GM21576 (cell line): ENCODE results near the gene SETBP1.

Experiments used
- ATAC-seq: cut with Tn5 transposase; IDR thresholded peaks from one replicate; pipeline ENCODE4 v1.9.1; 2021; ENCODE audit warnings: mild to moderate bottlenecking, moderate library complexity; ENCODE audit not compliant: unreplicated experiment

SETBP1 gene

GRCh38 chr18:44730803-44731529 is 50.3 kb downstream of the SETBP1 start:
- no peak for ATAC-seq

DNA sequence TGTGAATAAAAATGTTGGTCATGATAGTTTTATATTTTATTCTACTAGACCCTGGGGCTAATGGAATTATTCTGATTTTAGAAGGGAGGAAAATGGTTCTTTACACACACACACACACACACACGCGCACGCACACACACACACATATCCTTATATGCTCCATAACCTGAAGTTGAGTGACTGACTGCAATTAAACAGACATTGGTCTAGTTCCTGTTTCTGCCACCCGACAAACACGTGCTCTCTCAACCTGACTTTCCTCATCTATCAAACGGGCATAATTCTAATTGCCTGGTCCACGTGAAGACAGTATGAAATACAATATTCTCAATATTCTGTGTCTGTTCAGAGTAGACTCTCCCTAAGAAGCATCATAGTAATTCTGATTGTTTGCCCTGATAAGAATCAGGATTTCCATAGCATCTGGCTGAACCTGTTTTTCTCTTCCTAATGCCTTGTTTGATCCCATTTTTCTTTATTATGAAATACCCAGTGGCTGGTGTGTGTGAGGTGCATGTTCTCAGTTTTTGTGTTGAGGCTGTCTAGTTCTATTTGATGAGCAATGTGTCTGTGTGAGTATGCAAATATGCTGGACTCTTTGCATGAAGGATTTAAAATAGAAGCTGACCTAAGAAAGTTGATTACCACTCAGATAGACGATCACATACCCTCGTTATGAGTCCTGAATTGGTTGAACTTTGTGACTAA is 51.0 kb downstream of the SETBP1 start:
- ATAC-seq: peak; percentile 51

GRCh38 chr18:44732238-44732563 is 51.5 kb downstream of the SETBP1 start:
- no peak for ATAC-seq

GRCh38 chr18:44732599-44732998 is 51.9 kb downstream of the SETBP1 start:
- no peak for ATAC-seq

DNA sequence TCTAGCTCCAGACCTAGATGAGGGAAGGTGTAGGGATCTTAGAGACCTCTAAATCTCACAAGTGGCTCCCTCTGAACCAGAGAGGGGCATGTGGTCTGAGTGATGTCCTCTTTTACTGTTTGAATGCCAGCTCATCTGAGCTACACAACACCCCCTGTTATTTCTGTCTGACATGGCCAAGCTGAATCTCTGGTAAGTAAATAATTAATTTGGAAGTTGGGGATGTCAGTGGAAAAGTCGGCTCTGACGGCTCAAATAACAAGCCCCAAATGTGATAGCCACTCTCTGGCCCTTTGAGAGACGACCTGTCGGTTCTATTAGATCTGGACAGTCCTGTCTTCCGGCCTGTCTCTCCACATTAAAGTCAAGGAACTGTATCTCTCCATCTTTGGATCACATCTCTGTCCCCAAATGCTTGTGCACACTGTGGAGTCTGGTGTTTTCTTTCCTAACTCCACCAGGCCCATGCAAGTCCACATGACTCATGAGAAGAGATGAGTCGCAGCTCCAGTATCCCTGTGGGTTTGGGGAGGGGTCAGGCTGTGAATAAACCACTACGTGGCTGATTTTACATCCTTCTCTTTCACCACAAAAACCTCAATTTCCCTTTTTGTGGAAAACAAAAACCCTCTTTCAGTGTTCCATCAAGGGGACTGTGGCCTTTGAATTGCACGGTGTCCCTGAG is 52.5 kb downstream of the SETBP1 start:
- ATAC-seq: no peak

GRCh38 chr18:44733754-44734465 is 53.2 kb downstream of the SETBP1 start:
- no peak for ATAC-seq

DNA sequence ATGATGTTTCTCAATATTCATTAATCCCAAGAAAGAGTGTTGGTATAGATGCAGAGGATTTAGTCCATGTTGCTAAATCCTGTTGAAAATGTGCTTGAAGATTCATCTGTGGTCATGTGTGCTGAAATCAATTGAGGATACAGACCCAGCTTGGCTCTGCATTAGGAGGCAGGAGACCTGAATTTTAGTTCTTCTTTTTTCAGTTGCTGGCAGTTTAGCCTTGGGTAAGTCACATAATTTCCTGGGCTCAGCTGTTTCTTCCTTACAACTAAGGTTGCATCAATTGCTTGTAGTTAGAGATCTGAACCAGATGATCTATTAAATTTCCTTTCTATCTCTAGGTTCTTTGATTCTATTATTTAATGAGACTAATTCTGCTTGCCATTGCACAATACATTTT is 54.4 kb downstream of the SETBP1 start:
- no peak for ATAC-seq

DNA sequence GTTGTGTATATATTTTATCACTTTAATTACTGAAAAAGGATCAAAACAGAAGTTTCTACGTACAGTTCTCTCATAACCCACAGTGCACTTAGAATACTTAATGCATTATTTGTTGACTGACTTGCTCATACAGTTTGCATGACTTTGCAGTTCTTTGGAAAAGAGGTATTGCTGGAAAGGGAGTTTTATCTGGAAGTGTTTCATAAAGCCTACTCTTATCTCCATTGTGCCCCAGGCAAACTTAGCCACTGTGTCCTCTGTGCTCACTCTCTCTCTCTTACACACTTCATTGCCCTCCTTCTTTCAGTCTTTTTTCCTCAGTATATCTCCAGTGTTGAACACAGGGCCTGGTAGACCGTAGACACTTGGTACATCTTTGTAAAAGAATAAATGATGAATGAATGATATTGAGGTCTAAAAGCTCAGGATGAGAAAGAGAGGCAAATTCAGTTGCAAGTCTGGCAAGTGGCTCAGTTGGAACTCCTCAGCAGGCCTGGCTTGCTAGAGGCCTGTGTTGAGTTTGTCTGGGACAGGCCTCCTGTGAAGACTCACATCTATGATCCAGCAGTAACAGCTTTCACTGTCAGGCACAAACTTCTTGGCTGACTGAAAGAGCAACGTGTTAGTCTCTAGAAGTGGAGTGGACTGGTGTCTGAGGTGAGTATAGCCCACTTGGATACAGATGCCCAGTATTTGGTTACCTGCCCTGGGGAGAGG is 56.1 kb downstream of the SETBP1 start:
- ATAC-seq: no peak

DNA sequence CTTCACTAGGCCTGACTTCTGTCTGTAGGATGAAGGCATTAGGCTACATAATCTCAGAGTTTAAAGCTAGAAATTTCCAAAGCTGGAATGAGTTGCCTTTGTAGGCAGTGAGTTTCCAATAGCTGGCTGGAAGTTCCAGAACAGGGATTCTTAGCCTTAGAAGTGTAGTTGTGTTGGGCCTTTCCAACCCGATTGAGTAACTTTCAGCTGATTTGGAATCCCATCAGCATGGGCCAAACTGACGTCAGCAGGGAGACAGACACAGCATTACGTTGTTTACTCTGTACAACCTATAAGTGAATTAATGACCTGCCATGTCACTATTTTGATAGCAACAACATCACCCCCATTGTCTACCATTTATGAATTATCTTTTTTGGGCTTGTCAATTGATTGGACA is 56.9 kb downstream of the SETBP1 start:
- no peak for ATAC-seq

GRCh38 chr18:44740000-44740399 is 59.3 kb downstream of the SETBP1 start:
- no peak for ATAC-seq

DNA sequence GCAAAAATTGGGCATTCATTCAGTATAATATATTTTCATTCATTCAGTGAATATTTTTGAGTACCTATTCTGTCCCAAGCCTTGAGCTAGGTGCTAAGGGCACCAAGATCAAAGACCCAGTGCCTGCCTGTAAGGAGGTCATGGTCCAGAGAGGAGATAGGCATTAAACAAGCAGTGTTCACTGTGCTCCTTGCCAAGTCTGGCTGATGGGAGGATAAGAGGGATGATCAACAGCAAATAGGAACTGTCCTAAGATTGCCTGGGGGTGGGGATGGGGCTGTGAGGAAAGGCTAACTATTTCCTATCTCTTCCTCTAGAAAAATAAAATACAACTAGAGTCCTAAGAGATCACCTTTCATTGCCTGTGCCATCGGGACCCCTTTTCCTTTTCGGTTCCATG is 60.4 kb downstream of the SETBP1 start:
- ATAC-seq: no peak

DNA sequence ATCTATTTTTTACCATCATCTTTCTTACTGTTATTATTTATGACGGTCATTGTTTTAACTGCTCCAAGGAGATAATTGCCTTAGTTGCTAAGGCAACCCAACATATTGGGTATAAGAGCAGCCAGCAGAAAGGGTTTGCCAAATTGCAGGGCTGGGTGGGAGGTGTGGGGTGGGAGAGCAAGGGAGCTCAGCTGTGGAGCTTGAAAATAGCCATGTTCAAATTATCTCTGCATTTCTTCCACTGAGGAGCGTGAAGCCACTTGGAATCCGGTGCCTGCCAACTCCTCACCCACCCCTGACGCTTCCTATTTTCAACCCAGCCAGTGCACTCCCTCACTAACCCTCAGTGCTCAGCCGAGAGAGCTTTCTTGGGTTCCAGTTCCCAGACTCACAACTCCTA is 60.8 kb downstream of the SETBP1 start:
- no peak for ATAC-seq

GRCh38 chr18:44742126-44742525 is 61.4 kb downstream of the SETBP1 start:
- no peak for ATAC-seq

DNA sequence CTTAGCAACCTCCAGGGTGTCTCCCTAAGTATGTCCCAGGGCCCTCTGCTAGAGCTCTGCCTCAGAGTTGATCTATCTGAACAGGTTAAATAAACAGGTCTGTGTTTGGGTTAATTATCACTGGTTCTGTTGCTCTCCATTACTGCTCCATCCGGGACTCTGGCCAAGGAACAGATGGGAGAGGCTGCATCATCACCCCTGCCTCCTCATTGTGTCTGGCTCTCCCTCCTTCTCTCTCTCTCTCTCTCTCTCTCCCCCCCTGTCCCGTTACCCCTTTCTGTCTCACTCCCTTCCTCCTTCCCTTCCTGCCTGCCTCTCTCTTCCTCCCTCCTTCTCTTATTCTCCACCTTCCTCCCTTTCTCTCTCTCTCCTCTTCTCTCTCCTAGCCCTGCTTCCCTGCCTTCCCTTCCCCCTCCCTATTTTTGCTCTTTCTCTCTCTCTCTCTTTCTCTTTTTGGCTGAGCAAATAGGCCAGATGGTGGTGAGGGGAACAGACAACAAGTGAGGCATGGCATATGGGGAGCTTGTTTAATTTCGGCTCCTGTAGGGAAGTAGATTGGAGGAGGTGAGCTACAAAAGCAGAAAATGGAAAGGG is 62.1 kb downstream of the SETBP1 start:
- no peak for ATAC-seq

DNA sequence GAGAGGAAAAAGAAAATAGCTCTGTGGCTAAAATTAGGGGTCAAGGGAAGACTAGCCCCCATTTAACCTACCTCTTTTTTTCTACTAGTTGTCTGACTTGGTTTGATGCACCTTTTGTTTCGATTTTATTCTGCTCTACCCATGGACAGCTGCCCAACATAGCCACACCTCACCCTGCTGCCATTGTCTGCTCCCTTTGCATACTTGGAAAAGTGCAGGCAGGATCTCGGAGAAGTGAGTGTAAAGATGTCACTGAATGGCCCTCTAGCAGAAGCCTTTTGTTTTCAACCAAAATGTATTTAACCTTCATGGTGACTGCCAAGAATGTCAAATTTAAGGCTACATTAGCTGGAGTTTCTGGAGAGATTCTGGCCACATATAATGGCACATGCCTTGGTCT is 62.9 kb downstream of the SETBP1 start:
- no peak for ATAC-seq

DNA sequence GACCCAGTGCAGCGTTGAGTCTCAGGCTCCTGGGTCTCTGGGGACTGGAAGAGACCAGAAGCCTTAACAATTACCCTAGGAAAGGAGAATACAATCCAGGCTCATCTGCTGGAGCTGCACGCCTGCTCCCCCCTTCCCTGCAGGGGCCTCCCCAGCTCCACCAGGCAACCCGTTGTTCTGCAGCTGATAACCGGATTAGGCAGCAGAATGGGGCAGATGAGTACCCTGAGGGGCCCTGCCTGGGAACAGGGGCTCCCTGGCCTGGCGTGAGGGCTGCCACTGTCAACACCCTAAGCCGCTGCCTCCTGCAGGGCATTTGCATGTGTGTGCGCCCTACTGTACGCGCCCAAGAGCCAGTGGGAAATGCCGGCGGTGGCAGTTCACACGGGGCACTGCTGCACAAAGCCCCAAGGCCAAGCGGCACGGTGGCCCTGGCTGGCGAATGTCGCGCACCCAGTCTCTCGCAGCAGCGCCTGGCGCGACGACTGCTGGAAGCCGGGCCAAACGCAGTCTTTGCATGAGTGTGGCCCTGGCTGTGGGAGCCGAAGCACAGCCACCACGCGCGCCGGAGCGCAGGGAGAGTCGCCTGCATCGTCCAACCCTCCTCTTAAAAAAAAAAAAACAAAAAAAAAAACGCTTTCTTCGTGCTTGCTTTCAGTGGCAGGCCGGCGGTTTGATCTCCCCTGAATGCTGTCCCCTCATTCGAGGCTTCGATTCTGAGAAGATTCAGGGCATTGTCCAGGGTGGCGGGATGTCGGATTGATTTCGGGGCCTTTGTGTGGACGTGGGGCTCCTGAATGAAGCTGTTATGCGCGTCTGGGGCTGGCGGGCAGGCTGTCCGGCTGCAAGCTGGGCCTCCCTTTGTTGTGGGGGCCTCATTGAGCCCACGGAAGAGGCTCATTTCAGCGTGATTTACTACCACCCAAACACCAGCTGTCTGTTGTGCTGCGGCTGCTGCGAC is 63.8 kb downstream of the SETBP1 start:
- no peak for ATAC-seq

GRCh38 chr18:44747157-44747556 is 66.5 kb downstream of the SETBP1 start:
- no peak for ATAC-seq

- no peak for ATAC-seq
Observed at GRCh38 chr18:44748582-44748981, 67.9 kb downstream of the SETBP1 start.

DNA sequence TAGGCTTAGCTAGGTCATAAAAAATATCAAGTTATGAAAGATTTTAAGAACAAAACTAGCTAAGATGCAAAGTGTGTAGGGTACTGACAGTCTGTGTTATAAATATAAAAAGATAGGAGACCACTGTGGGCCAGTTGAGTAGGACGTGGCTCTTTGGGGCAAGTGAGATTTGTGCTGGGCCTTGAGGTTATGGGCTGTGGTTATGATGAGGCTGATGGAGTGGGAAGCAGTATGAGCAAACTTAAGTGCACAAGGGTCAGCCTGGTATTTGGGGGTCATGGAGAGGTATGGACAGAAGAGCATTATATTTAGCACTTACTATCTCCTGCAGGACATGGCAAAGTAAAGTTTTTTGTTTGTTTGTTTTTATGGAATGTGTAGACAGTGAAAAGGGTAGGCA is 70.1 kb downstream of the SETBP1 start:
- ATAC-seq: no peak
